NCI-H146 treated with DMSO at 0.1 percent for 48 hours (cell line): ENCODE data around the gene PTPN23.

Experiments
- DNase-seq: peaks from one replicate; lab custom pipeline; 2025; ENCODE audit not compliant: unreplicated experiment; lab: John Stamatoyannopoulos, UW

Gene PTPN23

GRCh38 chr3:47405820-47406761 lies 25.3 kb downstream of the PTPN23 start:
- DNase-seq = no peak

GRCh38 chr3:47406762-47407149 lies 25.9 kb downstream of the PTPN23 start:
- DNase-seq = no peak

GRCh38 chr3:47407237-47407636 lies 26.4 kb downstream of the PTPN23 start:
- DNase-seq = no peak

- DNase-seq = no peak
Measured at GRCh38 chr3:47407896-47408838, 27.3 kb downstream of the PTPN23 start.

GRCh38 chr3:47408839-47409229 lies 28.0 kb downstream of the PTPN23 start:
- no peak for DNase-seq

GRCh38 chr3:47409284-47409683 lies 28.5 kb downstream of the PTPN23 start:
- DNase-seq = no peak

- no peak for DNase-seq
Measured at GRCh38 chr3:47409688-47410416, 29.0 kb downstream of the PTPN23 start.

- no peak for DNase-seq
Measured at GRCh38 chr3:47410417-47410720, 29.5 kb downstream of the PTPN23 start.

GRCh38 chr3:47410801-47411646 lies 30.2 kb downstream of the PTPN23 start:
- DNase-seq = no peak

GRCh38 chr3:47411696-47412452 lies 31.1 kb downstream of the PTPN23 start:
- no peak for DNase-seq

GRCh38 chr3:47412453-47412756 lies 31.6 kb downstream of the PTPN23 start:
- DNase-seq = no peak

- DNase-seq = no peak
Measured at GRCh38 chr3:47412842-47413520, 32.2 kb downstream of the PTPN23 start.

- DNase-seq = no peak
Measured at GRCh38 chr3:47413751-47414150, 32.9 kb downstream of the PTPN23 start.

GRCh38 chr3:47414161-47414564 lies 33.3 kb downstream of the PTPN23 start:
- peak; percentile 5 for DNase-seq

- DNase-seq = no peak
Measured at GRCh38 chr3:47414666-47415587, 34.1 kb downstream of the PTPN23 start.

- DNase-seq = no peak
Measured at GRCh38 chr3:47416041-47416440, 35.2 kb downstream of the PTPN23 start.

- DNase-seq = no peak
Measured at GRCh38 chr3:47418167-47419082, 37.6 kb downstream of the PTPN23 start.
